NB4 (cell line): ENCODE measurements around the gene FLRT2.
A peak's percentile ranks its signal among the peaks of the same experiment; 100 is the strongest.

Experiments used
- DNase-seq: peaks from one replicate; pipeline ENCODE4 v3.0.0; 2010; ENCODE audit warnings: low read depth
- H3K4me3 ChIP-seq: one replicate; pipeline ENCODE4 v1.5.1; 2011; ENCODE audit warnings: mild to moderate bottlenecking, low read depth, low read length, moderate library complexity
- CTCF ChIP-seq: IDR thresholded peaks from one replicate; pipeline ENCODE4 v1.5.1; 2012; ENCODE audit warnings: low read depth, low read length
- MAX ChIP-seq: IDR thresholded peaks from 2 replicates; pipeline ENCODE4 v1.6.1; 2011; ENCODE audit warnings: low read depth, low read length
- MYC ChIP-seq: IDR thresholded peaks from 2 replicates; pipeline ENCODE4 v1.6.1; 2011; ENCODE audit warnings: low read depth, low read length
- POLR2A ChIP-seq: IDR thresholded peaks from 2 replicates; pipeline ENCODE4 v1.6.1; 2011; ENCODE audit warnings: mild to moderate bottlenecking; ENCODE audit not compliant: insufficient read length; ENCODE audit errors: extremely low read depth

Gene FLRT2

GRCh38 chr14:85581691-85582090 lies 51.7 kb downstream of the FLRT2 start:
- no peak for DNase-seq
- no peak overlapping the region for H3K4me3 ChIP-seq
- TF ChIP-seq CTCF (no peak), POLR2A (no peak), MAX (no peak), MYC (no peak)

- H3K4me3 ChIP-seq, result no peak overlapping the region
- DNase-seq, result no peak
- no peak for TF ChIP-seq POLR2A
- no peak for TF ChIP-seq MYC
- TF ChIP-seq MAX, result no peak
- TF ChIP-seq CTCF, result no peak
Measured at GRCh38 chr14:85583380-85583779, 53.4 kb downstream of the FLRT2 start.

- H3K4me3 ChIP-seq, result no peak overlapping the region
- DNase-seq, result no peak
- no peak for TF ChIP-seq CTCF
- TF ChIP-seq POLR2A, result no peak
- no peak for TF ChIP-seq MAX
- no peak for TF ChIP-seq MYC
Measured at GRCh38 chr14:85584481-85584880, 54.5 kb downstream of the FLRT2 start.

- peak; percentile 73 for DNase-seq
- TF ChIP-seq MAX (no peak), CTCF (no peak), MYC (no peak), POLR2A (no peak)
Measured at GRCh38 chr14:85587151-85587711, 57.3 kb downstream of the FLRT2 start.

GRCh38 chr14:85590784-85591183 lies 60.8 kb downstream of the FLRT2 start:
- DNase-seq, result no peak
- H3K4me3 ChIP-seq, result no peak overlapping the region
- no peak for TF ChIP-seq POLR2A
- TF ChIP-seq MAX, result no peak
- no peak for TF ChIP-seq CTCF
- TF ChIP-seq MYC, result no peak

More at GRCh38 chr14:85587151-85587711, 57.3 kb downstream of the FLRT2 start:
- H3K4me3 ChIP-seq, result no peak overlapping the region
